Measurements from ENCODE around the gene NEURL4.
"Not testable (repeated sequence)": the region's sequence is repeated elsewhere in the genome, so short reads cannot be mapped to it uniquely, and the experiment has no call there.

Gene NEURL4

DNA sequence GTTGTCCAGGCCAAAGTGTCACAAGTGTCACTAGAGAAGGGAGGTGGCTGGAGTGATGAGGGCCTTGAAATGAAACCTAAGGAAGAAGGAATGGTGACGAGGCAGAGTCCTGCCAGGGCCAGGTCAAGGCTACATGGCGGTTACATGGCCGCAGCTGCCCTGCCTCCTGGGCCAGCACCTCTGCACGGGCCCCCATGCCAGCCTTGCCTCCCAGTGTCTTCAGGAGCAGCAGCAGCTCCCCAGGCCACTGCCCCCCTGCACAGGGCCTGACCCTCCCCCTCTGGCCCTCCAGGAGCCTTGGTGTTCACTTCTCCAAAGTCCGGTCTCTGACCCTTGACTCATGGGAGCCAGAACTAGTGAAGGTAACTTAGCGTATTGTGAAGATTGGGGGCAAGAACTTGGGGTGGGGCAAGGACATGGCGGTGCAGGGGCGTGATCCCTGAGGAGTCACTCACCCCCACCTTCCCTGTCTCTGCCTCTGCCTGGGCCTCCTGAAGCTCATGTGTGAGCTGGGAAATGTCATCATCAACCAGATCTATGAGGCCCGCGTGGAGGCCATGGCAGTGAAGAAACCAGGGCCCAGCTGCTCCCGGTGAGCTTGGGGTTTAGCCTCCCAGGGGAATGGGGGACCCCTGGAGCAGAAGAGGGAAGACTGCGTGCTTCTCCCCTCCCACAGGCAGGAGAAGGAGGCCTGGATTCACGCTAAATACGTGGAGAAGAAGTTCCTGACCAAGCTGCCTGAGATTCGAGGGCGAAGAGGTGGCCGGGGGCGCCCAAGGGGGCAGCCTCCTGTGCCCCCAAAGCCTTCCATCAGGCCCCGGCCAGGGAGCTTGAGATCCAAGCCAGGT lies 18.7 kb upstream of the NEURL4 start:
- DNase-seq (ENCODE audit: low spot score) = no peak

DNA sequence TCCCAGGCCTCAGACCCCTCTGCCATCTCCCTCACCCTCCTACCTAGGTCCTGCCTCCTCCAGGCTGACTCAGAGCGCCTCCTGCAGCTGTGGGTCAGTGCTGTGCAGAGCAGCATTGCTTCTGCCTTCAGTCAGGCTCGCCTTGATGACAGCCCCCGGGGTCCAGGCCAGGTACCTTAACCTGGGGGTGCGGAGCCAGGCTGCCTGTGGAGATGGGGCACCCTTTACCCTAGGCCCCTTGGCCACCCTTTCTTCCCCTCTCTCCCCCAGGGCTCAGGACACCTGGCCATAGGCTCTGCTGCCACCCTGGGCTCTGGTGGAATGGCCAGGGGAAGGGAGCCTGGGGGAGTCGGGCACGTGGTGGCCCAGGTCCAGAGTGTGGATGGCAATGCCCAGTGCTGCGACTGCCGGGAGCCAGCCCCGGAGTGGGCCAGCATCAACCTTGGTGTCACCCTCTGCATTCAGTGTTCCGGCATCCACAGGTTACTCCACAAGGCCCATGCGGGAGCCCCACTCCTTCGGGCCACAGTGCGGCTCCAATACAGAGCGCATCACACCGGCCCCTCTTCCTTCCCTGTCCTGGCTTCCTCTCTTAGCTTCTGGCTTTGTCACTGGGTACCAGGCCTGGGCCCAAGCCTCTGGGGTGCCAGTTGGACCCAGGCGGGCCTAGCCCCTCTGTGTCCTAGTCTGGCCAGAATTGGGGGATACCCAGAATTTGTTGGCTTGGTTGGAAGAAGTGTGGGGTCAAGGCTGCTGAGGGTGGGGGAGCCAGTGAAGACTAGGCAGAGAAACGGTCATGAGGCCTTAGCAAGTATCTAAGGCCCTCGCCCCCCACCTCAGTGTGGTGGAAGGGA lies 17.9 kb upstream of the NEURL4 start:
- DNase-seq (ENCODE audit: low spot score) = no peak

DNA sequence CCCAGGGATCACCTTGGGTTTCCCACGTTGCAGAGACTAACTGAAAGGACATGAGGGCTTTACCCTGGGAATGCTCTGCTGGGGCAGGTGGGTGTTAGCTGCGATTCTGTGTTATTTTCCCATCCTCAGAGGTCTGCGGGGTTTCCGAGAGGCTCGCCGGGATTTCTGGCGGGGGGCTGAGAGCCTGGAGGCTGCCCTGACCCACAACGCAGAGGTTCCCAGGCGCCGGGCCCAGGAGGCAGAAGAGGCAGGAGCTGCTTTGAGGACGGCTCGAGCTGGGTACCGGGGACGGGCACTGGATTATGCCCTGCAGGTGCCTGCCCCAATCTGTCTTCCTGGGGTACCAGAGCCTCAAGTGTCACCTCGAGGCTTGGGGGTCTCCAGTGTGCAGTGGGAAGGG lies 14.1 kb upstream of the NEURL4 start:
- no peak for DNase-seq (ENCODE audit: low spot score)

DNA sequence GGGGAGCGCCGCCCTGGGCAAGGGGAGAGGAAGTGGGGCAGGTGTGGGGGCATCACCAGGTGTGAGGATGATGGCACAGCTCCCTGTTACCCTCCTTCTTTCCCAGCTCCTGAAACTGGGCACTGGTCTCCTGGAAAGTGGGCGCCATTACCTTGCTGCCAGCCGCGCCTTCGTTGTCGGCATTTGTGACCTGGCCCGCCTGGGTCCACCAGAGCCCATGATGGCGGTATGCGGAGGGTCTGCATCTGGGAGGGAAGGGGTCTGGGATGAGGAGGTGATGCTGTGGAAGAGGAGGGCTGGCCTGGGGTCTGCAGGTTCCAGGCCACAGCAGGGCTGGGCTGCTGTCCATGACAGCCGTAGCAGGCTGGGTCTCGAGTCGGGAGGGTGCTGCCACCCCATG lies 12.7 kb upstream of the NEURL4 start:
- DNase-seq (ENCODE audit: low spot score) = no peak

DNA sequence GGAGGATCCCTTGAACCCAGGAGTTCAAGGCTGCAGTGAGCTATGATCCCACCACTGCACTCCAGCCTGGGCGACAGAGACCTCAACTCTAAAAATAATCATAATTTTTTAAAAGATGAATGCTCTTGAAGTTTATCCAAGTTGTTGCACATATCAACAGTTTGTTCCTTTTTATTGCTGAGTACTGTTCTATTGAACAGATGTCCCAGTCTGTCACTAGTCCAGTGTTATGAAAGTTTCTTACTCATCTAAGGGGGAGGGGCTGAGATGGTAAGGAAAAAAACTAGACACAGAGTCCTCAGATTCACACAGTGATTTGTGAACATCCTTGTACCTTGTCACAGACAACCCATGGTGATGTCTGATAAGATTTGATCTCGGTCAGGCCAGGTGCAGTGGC lies 11.0 kb upstream of the NEURL4 start:
- DNase-seq (ENCODE audit: low spot score) = no peak

DNA sequence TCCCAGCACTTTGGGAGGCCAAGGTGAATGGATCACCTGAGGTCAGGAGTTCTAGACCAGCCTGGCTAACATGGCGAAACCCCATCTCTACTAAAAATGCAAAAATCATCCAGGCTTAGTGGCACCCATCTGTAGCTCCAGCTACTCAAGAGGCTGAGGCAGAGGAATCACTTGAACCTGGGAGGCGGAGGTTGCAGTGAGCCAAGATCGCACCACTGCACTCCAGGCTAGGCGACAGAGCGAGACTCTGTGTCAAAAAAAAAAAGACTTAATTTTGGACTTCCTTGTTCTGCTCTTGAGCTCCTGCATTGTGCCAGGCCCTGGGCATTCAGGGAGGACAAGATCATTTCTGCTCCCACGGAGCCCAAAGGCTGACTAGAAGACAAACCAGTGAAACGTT lies 8.5 kb upstream of the NEURL4 start:
- DNase-seq (ENCODE audit: low spot score) = not testable (repeated sequence)

DNA sequence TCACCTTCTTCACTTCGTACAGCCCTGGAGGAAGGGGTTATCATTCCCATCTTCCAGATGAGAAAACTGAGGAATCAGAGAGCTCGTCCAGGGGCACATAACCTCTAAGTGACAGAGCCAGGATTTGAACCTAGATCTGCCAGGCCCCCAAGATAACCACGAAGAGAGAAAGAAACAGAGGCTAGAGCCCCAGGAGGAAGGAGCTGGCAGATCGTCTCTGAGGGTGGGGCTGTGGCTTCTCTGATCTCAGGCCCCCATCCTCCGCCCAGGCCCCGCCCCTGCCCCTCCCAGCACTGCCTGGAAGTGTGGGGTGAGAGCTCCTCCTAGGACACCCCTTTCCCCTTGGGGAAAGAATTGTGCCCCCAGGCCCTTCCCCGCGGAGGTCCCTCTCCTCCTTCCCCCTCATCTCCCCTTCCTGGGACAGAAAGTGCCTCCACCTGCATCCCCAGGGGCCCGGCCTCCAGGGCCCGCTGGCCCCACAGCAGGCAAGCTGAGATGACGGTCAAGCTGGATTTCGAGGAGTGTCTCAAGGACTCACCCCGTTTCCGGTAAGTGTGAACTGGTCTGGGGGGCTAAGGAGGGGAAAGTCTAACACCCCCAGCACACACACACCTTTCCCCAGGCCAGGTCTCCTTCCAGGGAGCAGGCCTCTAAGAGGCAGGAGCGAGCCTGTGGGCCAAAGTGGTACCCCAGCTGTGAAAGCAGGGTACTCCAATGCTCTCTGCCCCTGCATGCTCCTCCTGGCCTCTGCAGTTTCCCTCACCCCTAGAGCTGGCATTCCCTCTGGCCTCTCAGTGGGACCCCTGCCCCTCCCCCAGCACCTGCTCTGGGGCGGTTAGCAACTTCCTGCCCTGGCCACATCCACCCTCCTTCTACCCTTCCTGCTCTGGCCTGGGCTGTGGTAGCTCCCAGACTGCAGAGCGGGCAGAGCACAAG lies 7.4 kb upstream of the NEURL4 start, which contains the start of gene ACAP1:
TSS of gene ACAP1 (plus strand) at position 290 of the 936 bp plus-strand sequence. CDS start at position 496, 206 bp downstream.
- no peak for DNase-seq (ENCODE audit: low spot score)

DNA sequence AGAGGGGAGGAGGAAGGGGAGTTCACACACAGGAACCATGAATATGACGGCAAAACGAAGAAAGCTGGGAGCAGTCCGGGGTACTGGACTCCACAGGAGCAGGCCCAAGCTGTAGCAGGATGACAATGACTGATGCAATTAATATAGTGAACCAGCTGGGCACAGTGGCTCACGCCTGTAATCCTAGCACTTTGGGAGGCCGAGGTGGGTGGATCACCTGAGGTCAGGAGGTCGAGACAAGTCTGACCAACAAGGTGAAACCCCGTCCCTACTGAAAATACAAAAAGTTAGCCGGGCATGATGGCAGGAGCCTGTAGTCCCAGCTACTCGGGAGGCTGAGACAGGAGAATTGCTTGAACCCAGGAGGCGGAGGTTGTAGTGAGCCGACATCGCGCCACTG lies 6.6 kb upstream of the NEURL4 start:
- DNase-seq (ENCODE audit: low spot score) = not testable (repeated sequence)

GRCh38 chr17:7334938-7335538 lies 5.9 kb upstream of the NEURL4 start:
- DNase-seq (ENCODE audit: low spot score) = no peak

DNA sequence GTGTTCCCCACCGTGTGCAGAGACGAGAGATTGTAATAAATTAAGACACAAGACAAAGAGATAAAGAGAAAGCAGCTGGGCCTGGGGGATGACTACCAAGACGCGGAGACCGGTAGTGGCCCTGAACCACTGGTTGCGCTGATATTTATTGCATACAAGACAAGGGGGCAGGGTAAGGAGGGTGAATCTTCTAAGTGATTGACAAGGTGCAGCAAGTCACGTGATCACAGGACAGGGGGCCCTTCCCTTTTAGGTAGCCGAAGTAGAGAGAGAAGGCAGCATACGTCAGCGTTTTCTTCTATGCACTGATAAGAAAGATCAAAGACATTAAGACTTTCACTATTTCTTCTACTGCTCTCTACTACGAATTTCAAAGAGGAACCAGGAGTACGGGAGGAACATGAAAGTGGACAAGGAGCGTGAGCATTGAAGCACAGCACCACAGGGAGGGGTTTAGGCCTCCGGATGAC lies 3.5 kb upstream of the NEURL4 start:
- not testable (repeated sequence) for DNase-seq (ENCODE audit: low spot score)

GRCh38 chr17:7332111-7332510 lies 3.0 kb upstream of the NEURL4 start:
- DNase-seq (ENCODE audit: low spot score) = no peak

DNA sequence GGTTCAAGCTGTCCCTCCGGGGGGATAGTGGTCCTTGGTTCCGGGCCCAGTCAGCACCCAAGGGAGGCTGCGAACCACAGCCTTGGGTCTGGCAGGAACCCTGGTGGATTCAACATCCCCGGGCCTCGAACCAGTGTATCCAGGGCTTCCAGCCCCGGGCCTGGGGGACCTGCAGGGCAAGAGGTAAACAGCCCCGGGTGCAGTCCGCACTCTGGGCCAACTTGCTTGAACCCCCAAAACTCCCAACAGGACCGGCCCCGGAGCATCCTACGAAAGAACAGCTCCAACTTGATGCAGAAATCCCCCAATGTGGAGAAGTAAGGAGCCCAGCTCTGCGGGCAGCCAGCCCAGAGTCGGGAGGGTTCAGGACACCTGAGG lies 1.5 kb upstream of the NEURL4 start:
- DNase-seq (ENCODE audit: low spot score) = no peak

DNA sequence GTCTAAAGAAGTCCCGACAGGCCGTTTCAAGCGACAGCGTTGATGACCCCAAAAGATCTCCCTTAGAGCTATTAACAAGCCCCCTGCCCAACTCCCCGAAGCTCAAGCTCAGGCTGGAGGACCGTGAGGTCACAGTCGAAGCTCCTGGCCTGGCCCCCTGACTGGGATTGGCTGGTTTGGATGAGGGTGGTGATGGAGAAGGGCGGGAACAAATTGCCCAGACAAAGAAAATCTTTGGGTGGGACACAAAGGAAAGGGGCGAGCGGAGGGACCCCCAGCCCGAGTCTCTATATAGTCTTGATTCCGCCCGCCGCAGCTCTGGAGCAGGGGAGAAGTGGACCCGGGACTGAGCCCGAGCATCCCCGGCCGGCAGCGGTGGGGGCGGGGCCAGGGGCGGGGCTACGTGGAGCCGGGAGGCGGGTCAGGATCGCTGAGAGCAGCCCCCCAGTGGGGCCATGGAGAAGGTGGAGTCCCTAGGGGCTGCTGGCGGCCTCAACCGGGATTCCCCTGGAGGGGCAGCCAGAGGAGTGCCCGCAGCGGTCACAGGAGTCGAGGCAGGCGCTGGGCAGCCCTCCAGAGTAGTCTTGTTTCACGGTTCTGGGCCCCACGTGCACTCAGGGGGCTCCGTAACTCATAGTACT lies 982 bp upstream of the NEURL4 start:
- peak; percentile 92 for DNase-seq (ENCODE audit: low spot score)

GRCh38 chr17:7329374-7329996 lies 350 bp upstream of the NEURL4 start:
- peak; percentile 99 for DNase-seq (ENCODE audit: low spot score)

DNA sequence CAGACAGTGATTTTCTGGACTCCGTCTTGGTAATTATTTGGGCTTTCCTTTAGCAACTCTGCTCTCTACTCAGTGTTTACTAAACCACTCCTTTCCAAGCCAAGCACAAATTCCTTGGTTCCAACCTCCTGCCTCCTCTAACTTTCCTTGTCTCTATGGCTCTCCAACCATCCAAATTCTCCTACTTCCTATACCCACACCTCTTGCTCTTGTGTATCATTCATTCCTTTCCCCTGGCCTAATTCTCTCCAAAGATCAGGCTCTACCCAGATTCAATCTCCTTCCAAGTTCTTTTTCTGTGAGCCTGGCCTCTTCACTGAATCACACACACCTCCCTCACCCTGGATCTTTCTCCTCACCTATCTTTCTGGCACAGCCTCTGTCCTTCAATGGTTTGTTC lies 1.1 kb downstream of the NEURL4 start:
- no peak for DNase-seq (ENCODE audit: low spot score)

GRCh38 chr17:7327501-7327900 lies 1.6 kb downstream of the NEURL4 start:
- no peak for DNase-seq (ENCODE audit: low spot score)

GRCh38 chr17:7327056-7327455 lies 2.1 kb downstream of the NEURL4 start:
- no peak for DNase-seq (ENCODE audit: low spot score)

- no peak for DNase-seq (ENCODE audit: low spot score)
Observed at GRCh38 chr17:7326186-7326585, 2.9 kb downstream of the NEURL4 start.

DNA sequence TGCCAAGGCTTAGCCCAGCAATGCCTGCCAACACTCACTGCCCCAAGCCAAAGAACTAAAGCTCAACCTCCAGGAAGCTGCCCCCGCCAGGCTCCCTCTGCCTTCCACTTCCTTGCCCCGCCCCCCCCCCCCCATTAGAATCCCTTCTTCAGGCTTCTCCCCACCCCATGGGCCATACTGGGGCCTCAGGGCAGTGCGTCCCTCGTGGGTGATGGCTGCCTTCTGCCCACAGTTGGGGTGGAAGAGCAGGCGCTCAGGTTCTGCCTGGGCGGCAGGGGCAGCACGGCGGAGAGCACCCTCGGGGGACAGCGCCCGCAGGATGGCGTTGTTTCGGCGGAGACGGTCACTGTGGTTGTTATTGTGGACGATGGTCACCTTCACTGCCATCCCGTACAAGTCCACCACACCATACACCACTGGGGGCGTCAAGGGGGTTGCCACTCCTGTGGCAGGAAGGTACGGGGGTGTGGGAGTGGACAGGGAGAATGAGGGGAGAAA lies 4.1 kb downstream of the NEURL4 start:
- no peak for DNase-seq (ENCODE audit: low spot score)

DNA sequence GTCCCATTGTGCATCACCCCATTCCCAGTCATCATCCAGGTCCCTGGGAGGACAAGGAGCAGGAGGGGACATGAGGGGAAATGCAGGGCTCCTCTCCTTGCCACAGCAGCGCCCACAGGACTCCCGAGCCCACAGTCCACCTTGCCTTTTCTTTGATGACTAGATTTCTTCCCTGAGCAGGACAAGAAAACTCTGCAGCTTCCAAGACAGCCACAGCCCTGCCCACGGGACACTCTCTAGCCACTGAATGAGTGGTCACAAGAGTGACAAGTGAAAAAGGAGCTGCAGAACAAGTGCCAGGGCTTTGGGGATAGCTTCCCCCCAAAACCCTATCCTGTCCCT lies 4.7 kb downstream of the NEURL4 start:
- DNase-seq (ENCODE audit: low spot score) = no peak

Data from AG08396 (cell line).